Neural cell (in vitro differentiated cells): Measurements from ENCODE around the gene ING5. TPM values are rescaled to one million over a fixed set of nuclear protein-coding genes. Genes with fewer than 3 reads are reported as not detected.

Experiments used
- H2AFZ ChIP-seq: fragments of 200-600, 300-800 bp; sonication (generic), shearing (Covaris generic); 2 replicates; pipeline ENCODE4 v1.6.0; 2014; ENCODE audit warnings: low read depth, mild to moderate bottlenecking, antibody characterized with exemption, low read length, moderate library complexity
- H3F3A ChIP-seq: fragments of 200-600 bp; shearing (Covaris generic); 2 replicates; pipeline ENCODE4 v1.6.1; 2016; ENCODE audit warnings: mild to moderate bottlenecking, moderate library complexity, mixed read lengths, antibody characterized with exemption, low read length; ENCODE audit not compliant: insufficient read depth, poor library complexity, severe bottlenecking
- H3K27ac ChIP-seq: fragments of 200-600, 300-800 bp; sonication (generic), shearing (Covaris generic); 2 replicates; pipeline ENCODE4 v1.5.1; 2014; ENCODE audit warnings: mild to moderate bottlenecking, low read length, moderate library complexity
- H3K27me3 ChIP-seq: fragments of 300-800, 200-600 bp; sonication (generic), shearing (Covaris generic); 2 replicates; pipeline ENCODE4 v1.6.0; 2014; ENCODE audit warnings: mild to moderate bottlenecking, low read depth, low read length, moderate library complexity; ENCODE audit not compliant: insufficient read depth
- H3K36me3 ChIP-seq: fragments of 300-800, 200-600 bp; sonication (generic), shearing (Covaris generic); 2 replicates; pipeline ENCODE4 v1.5.1; 2014; ENCODE audit warnings: mild to moderate bottlenecking, antibody characterized with exemption, low read length, moderate library complexity; ENCODE audit not compliant: insufficient read depth
- H3K4me2 ChIP-seq: fragments of 300-800, 200-600 bp; sonication (generic), shearing (Covaris generic); 2 replicates; pipeline ENCODE4 v1.6.0; 2014; ENCODE audit warnings: mild to moderate bottlenecking, low read length
- H3K4me3 ChIP-seq: fragments of 300-800, 200-600 bp; sonication (generic), shearing (Covaris generic); 2 replicates; pipeline ENCODE4 v1.5.1; 2014; ENCODE audit warnings: mild to moderate bottlenecking, low read length, moderate library complexity
- H3K79me2 ChIP-seq: fragments of 200-600 bp; shearing (Covaris generic); replicated peaks from 2 replicates; pipeline ENCODE4 v1.6.0; 2014; ENCODE audit warnings: mild to moderate bottlenecking, low read length, moderate library complexity; ENCODE audit not compliant: insufficient read depth
- H3K9ac ChIP-seq: fragments of 300-800, 200-600 bp; sonication (generic), shearing (Covaris generic); 2 replicates; pipeline ENCODE4 v1.6.1; 2016; ENCODE audit warnings: mild to moderate bottlenecking, low read length, mixed read lengths
- H3K9me2 ChIP-seq: fragments of 200-600 bp; shearing (Covaris generic); 2 replicates; pipeline ENCODE4 v1.6.1; 2016; ENCODE audit warnings: mild to moderate bottlenecking, low read length, mixed read lengths; ENCODE audit not compliant: insufficient read depth
- H3K9me3 ChIP-seq: fragments of 200-600, 300-800 bp; sonication (generic), shearing (Covaris generic); 2 replicates; pipeline ENCODE4 v1.6.1; 2016; ENCODE audit warnings: mild to moderate bottlenecking, mixed run types, low read length, moderate library complexity, mixed read lengths
- H4K20me1 ChIP-seq: fragments of 200-600 bp; shearing (Covaris generic); 2 replicates; pipeline ENCODE4 v1.6.1; 2016; ENCODE audit warnings: mild to moderate bottlenecking, mixed run types; ENCODE audit not compliant: insufficient read depth
- CTCF ChIP-seq: fragments of 450-650 bp; IDR thresholded peaks from 2 replicates; pipeline ENCODE4 v1.5.1; 2014; ENCODE audit warnings: antibody characterized with exemption, mild to moderate bottlenecking, moderate library complexity; ENCODE audit not compliant: poor library complexity, severe bottlenecking
- EP300 ChIP-seq: fragments of 450-650 bp; conservative IDR thresholded peaks from 2 replicates; pipeline ENCODE4 v1.6.1; 2014; ENCODE audit warnings: antibody characterized with exemption, mild to moderate bottlenecking, moderate library complexity; ENCODE audit not compliant: poor library complexity, severe bottlenecking
- EZH2 ChIP-seq: fragments of 200-600, 300-800 bp; shearing (Covaris generic), sonication (generic); IDR thresholded peaks from 2 replicates; pipeline ENCODE4 v1.6.1; 2014; ENCODE audit warnings: antibody characterized with exemption, low read length, borderline replicate concordance, mild to moderate bottlenecking; ENCODE audit not compliant: insufficient read depth, poor library complexity, severe bottlenecking
- MXI1 ChIP-seq: fragments of 450-650 bp; conservative IDR thresholded peaks from 2 replicates; pipeline ENCODE4 v1.6.1; 2014; ENCODE audit warnings: antibody characterized with exemption, mild to moderate bottlenecking; ENCODE audit not compliant: poor library complexity, severe bottlenecking
- POLR2AphosphoS5 ChIP-seq: IDR thresholded peaks from 2 replicates; pipeline ENCODE4 v1.6.1; 2012
- RAD21 ChIP-seq: fragments of 450-650 bp; conservative IDR thresholded peaks from 2 replicates; pipeline ENCODE4 v1.6.1; 2014; ENCODE audit warnings: antibody characterized with exemption, mild to moderate bottlenecking, moderate library complexity
- REST ChIP-seq: IDR thresholded peaks from 2 replicates; pipeline ENCODE4 v1.6.1; 2012; ENCODE audit warnings: borderline replicate concordance
- SMC3 ChIP-seq: fragments of 450-650 bp; conservative IDR thresholded peaks from 2 replicates; pipeline ENCODE4 v1.6.1; 2014; ENCODE audit warnings: antibody characterized with exemption, mild to moderate bottlenecking, moderate library complexity; ENCODE audit not compliant: poor library complexity
- TAF1 ChIP-seq: IDR thresholded peaks from 2 replicates; pipeline ENCODE4 v1.6.1; 2012; ENCODE audit warnings: low read depth
- polyA plus RNA-seq: library from polyadenylated mRNA; depleted of rRNA; stranded (reverse); fragments of >200 nt; gene quantifications from 2 replicates; pipeline ENCODE4 v1.2.3, GENCODE V29; 2014

ING5 gene
- polyA plus RNA-seq, 1 donor from 2014 or later: 22.8 TPM

- no peak overlapping the region for H3K4me2 ChIP-seq
- no peaks in the 10 kb centered on the region for H3K9me3 ChIP-seq
- H3K27ac ChIP-seq: no peak overlapping the region
- H4K20me1 ChIP-seq: no peaks in the 10 kb centered on the region
- H3K36me3 ChIP-seq: no peaks in the 10 kb centered on the region
- H3K9ac ChIP-seq: no peak overlapping the region
- no peaks in the 10 kb centered on the region for H3K27me3 ChIP-seq
- no peaks in the 10 kb centered on the region for H3K9me2 ChIP-seq
- no peak overlapping the region for H3K4me3 ChIP-seq
- TF ChIP-seq MXI1 (no peak), EZH2 (no peak), EP300 (no peak), POLR2AphosphoS5 (no peak), CTCF (no peak), TAF1 (no peak), SMC3 (no peak), RAD21 (no peak), REST (no peak)
- no peaks in the 10 kb centered on the region for H3K79me2 ChIP-seq
- H2AFZ ChIP-seq: no peak overlapping the region
- no peaks in the 10 kb centered on the region for H3F3A ChIP-seq
These were observed 23.5 kb upstream of the ING5 start for GRCh38 chr2:241678307-241678706.

GRCh38 chr2:241678784-241679540 is 22.9 kb upstream of the ING5 start:
- no peaks in the 10 kb centered on the region for H3K79me2 ChIP-seq
- H4K20me1 ChIP-seq: no peaks in the 10 kb centered on the region
- H3K9ac ChIP-seq: no peak overlapping the region
- no peaks in the 10 kb centered on the region for H3K36me3 ChIP-seq
- H2AFZ ChIP-seq: no peak overlapping the region
- H3K9me2 ChIP-seq: no peaks in the 10 kb centered on the region
- H3K4me2 ChIP-seq: no peak overlapping the region
- no peak overlapping the region for H3K4me3 ChIP-seq
- no peak for TF ChIP-seq CTCF
- TF ChIP-seq POLR2AphosphoS5: peak; percentile 7
- H3K27me3 ChIP-seq: no peaks in the 10 kb centered on the region
- no peaks in the 10 kb centered on the region for H3K9me3 ChIP-seq
- H3F3A ChIP-seq: no peaks in the 10 kb centered on the region
- no peak overlapping the region for H3K27ac ChIP-seq
